ENCODE measurements around the gene RAE1.

DNA sequence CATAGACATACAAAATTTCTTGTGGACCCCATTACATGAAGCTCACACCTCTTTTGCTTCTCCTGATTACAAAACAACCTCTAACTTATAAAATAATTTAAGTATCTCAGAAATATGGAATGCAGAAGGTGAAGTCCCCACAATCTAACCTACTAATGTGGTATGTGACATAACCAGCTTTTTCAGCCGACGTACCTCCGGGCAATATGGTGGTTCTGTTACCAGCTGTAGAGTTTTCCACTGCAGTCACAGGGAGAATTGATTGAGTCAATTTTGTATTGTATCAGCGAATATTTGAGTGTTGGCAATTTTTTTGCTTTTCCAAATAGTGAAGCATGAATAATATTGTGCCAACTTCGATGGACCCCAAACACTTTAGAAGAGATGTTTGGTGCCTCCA, 37.1 kb upstream of the RAE1 start:
- TF ChIP-seq POLR2AphosphoS5 (IDR thresholded peaks at IDR 0.05; ENCODE audit: borderline replicate concordance, low read depth, low read length) (no peak), EZH2 (IDR thresholded peaks at IDR 0.05) (no peak), FOXP2 (optimal IDR thresholded peaks at IDR 0.05; ENCODE audit: control extremely low read depth, extremely low read length, insufficient read depth) (no peak)
